Measurements from ENCODE around the gene TMEM131. TPM values are rescaled to one million over a fixed set of nuclear protein-coding genes. Genes with fewer than 3 reads are reported as not detected.
A peak's percentile ranks its signal among the peaks of the same experiment; 100 is the strongest.

TMEM131 gene
- total RNA-seq, 2 experiments from 2014 or later, result 41.1 to 44.6 TPM

DNA sequence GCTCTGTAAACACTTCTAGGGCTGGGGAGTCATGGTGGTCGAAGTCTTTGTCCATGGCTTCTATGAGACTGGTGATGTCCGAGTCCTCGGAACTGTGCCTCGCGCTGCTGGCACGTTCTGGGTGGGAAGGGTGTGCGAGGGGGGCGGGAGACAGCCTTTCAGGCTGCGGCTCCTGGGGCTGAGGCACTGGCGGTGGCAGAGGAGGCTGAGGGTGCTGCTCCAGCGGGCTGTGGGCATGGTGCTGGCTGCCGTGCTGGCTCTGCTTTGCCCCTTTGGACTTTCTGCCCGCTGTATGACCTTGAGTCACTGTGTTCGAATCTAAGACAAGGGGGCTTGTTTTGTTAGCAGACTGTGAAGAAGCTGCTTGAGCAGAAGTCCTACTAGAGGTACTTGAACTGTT lies 203.3 kb downstream of the TMEM131 start:
- DNase-seq (no peak), ATAC-seq (ENCODE audit: low read depth) (no peak)
- Mint-ChIP-seq H3K36me3 (peaks cover 3% of the 10 kb centered on the region), H3K4me3 (no peak overlapping the region), H3K27ac (no peak overlapping the region), H3K9me3 (no peaks in the 10 kb centered on the region), H3K27me3 (no peaks in the 10 kb centered on the region), H3K4me1 (peaks cover 7% of the 10 kb centered on the region)
- POLR2A ChIA-PET, result interaction anchor here (1.1 kb wide), 1 partner anchor 74 kb away, joined by 3 read pairs; no protein-coding TSS in a partner anchor

- Mint-ChIP-seq H3K4me1 (peaks cover 7% of the 10 kb centered on the region), H3K27me3 (no peaks in the 10 kb centered on the region), H3K9me3 (no peaks in the 10 kb centered on the region), H3K4me3 (no peak overlapping the region), H3K36me3 (peaks cover 3% of the 10 kb centered on the region), H3K27ac (no peak overlapping the region)
- POLR2A ChIA-PET, result no interaction called here
- DNase-seq, result no peak
- ATAC-seq (ENCODE audit: low read depth), result no peak
Measured at GRCh38 chr2:97788986-97789644, 206.6 kb downstream of the TMEM131 start.

DNA sequence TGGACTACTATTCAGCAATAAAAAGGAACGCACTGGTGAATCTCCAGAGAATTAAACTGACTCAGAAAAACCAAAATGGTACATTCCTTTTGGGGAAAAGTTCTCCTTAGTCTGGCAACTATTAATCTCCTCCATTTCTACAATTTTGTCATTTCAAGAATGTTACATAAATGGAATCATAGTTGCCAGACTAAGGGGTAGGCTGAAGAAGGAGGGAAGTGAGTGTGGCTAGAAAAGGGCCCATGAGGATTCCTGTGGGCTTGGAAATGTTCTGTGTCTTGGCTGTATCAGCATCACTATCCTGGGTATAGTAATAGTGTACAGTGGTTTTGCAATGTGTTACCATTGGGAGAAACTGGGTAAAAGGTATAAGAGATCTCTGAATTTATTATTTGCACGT lies 209.9 kb downstream of the TMEM131 start:
- no peak for ATAC-seq (ENCODE audit: low read depth)
- no peaks in the 10 kb centered on the region for H3K9me3 Mint-ChIP-seq
- no peak overlapping the region for H3K27ac Mint-ChIP-seq
- H3K4me3 Mint-ChIP-seq, result no peak overlapping the region
- peaks cover 7% of the 10 kb centered on the region for H3K4me1 Mint-ChIP-seq
- H3K27me3 Mint-ChIP-seq, result no peaks in the 10 kb centered on the region
- H3K36me3 Mint-ChIP-seq, result peaks cover 3% of the 10 kb centered on the region
- POLR2A ChIA-PET, result no interaction called here
- DNase-seq, result no peak

GRCh38 chr2:97784953-97785352 lies 210.8 kb downstream of the TMEM131 start:
- POLR2A ChIA-PET, result no interaction called here
- no peak overlapping the region for H3K27ac Mint-ChIP-seq
- H3K36me3 Mint-ChIP-seq, result peaks cover 3% of the 10 kb centered on the region
- no peak for ATAC-seq (ENCODE audit: low read depth)
- H3K4me1 Mint-ChIP-seq, result peaks cover 7% of the 10 kb centered on the region
- H3K9me3 Mint-ChIP-seq, result no peaks in the 10 kb centered on the region
- H3K27me3 Mint-ChIP-seq, result no peaks in the 10 kb centered on the region
- no peak for DNase-seq
- H3K4me3 Mint-ChIP-seq, result no peak overlapping the region

- Mint-ChIP-seq H3K27ac (no peak overlapping the region), H3K9me3 (no peaks in the 10 kb centered on the region), H3K4me1 (no peaks in the 10 kb centered on the region), H3K4me3 (no peak overlapping the region), H3K36me3 (peaks cover 8% of the 10 kb centered on the region), H3K27me3 (no peaks in the 10 kb centered on the region)
- ATAC-seq (ENCODE audit: low read depth) (no peak), DNase-seq (no peak)
- POLR2A ChIA-PET, result no interaction called here
Measured at GRCh38 chr2:97781981-97782380, 213.8 kb downstream of the TMEM131 start.

- Mint-ChIP-seq H3K27ac (peak overlapping the region; percentile 31), H3K9me3 (no peaks in the 10 kb centered on the region), H3K36me3 (peaks cover 19% of the 10 kb centered on the region), H3K4me1 (peaks cover 9% of the 10 kb centered on the region), H3K27me3 (no peaks in the 10 kb centered on the region), H3K4me3 (no peak overlapping the region)
- POLR2A ChIA-PET, result no interaction called here
- ATAC-seq (ENCODE audit: low read depth) (no peak), DNase-seq (no peak)
Measured at GRCh38 chr2:97779141-97779540, 216.6 kb downstream of the TMEM131 start.

GRCh38 chr2:97775074-97775473 lies 220.7 kb downstream of the TMEM131 start:
- ATAC-seq (ENCODE audit: low read depth), result no peak
- Mint-ChIP-seq H3K36me3 (peaks cover 17% of the 10 kb centered on the region), H3K9me3 (no peaks in the 10 kb centered on the region), H3K4me1 (peaks cover 10% of the 10 kb centered on the region), H3K4me3 (no peak overlapping the region), H3K27ac (no peak overlapping the region), H3K27me3 (no peaks in the 10 kb centered on the region)
- DNase-seq, result no peak
- POLR2A ChIA-PET, result no interaction called here

- ATAC-seq (ENCODE audit: low read depth), result no peak
- DNase-seq, result no peak
- POLR2A ChIA-PET, result interaction anchor here (1.2 kb wide), 1 partner anchor 11 kb away, joined by 4 read pairs; no protein-coding TSS in a partner anchor
- H3K27me3 Mint-ChIP-seq, result no peaks in the 10 kb centered on the region
- peak overlapping the region; percentile 18 for H3K27ac Mint-ChIP-seq
- no peaks in the 10 kb centered on the region for H3K9me3 Mint-ChIP-seq
- peaks cover 10% of the 10 kb centered on the region for H3K4me1 Mint-ChIP-seq
- H3K36me3 Mint-ChIP-seq, result peaks cover 17% of the 10 kb centered on the region
- H3K4me3 Mint-ChIP-seq, result no peak overlapping the region
Measured at GRCh38 chr2:97774425-97774824, 221.3 kb downstream of the TMEM131 start.

GRCh38 chr2:97770445-97770844 lies 225.3 kb downstream of the TMEM131 start:
- DNase-seq, result no peak
- peaks cover 10% of the 10 kb centered on the region for H3K4me1 Mint-ChIP-seq
- no peak overlapping the region for H3K27ac Mint-ChIP-seq
- H3K9me3 Mint-ChIP-seq, result no peaks in the 10 kb centered on the region
- H3K36me3 Mint-ChIP-seq, result peaks cover 9% of the 10 kb centered on the region
- no peaks in the 10 kb centered on the region for H3K27me3 Mint-ChIP-seq
- H3K4me3 Mint-ChIP-seq, result no peak overlapping the region
- POLR2A ChIA-PET, result no interaction called here
- ATAC-seq (ENCODE audit: low read depth), result no peak

DNA sequence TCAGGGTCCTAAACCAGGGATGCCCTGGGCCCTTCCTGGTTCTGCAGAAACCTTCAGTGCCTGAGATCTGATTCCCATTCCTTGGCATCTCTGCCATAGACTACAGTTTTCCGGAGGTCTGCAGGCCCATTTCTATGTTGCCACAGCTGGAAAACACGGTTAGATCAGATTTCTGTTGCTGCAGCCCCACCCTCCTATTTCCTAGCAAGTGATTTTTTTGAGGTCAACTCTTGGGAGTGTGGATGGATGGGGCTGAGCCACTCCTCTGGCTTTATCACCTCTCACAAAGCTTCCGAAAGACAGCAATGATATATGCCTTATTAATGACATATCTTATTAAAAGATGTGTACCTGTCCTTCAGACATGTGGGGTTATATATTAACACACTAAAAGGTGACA lies 226.0 kb downstream of the TMEM131 start:
- no peak for ATAC-seq (ENCODE audit: low read depth)

GRCh38 chr2:97769308-97769707 lies 226.4 kb downstream of the TMEM131 start:
- Mint-ChIP-seq H3K4me1 (peaks cover 4% of the 10 kb centered on the region), H3K9me3 (no peaks in the 10 kb centered on the region), H3K27ac (no peak overlapping the region), H3K4me3 (no peak overlapping the region), H3K36me3 (peaks cover 7% of the 10 kb centered on the region), H3K27me3 (no peaks in the 10 kb centered on the region)
- DNase-seq (no peak), ATAC-seq (ENCODE audit: low read depth) (no peak)
- POLR2A ChIA-PET, result no interaction called here

More for the DNA sequence above, 226.0 kb downstream of the TMEM131 start:
- POLR2A ChIA-PET, result no interaction called here
- H3K4me1 Mint-ChIP-seq, result peaks cover 9% of the 10 kb centered on the region
- DNase-seq, result no peak
- no peak overlapping the region for H3K4me3 Mint-ChIP-seq
- no peaks in the 10 kb centered on the region for H3K9me3 Mint-ChIP-seq
- no peaks in the 10 kb centered on the region for H3K27me3 Mint-ChIP-seq
- H3K27ac Mint-ChIP-seq, result no peak overlapping the region
- H3K36me3 Mint-ChIP-seq, result peaks cover 11% of the 10 kb centered on the region

GRCh38 chr2:97766567-97766966 lies 229.2 kb downstream of the TMEM131 start:
- POLR2A ChIA-PET, result interaction anchor here (0.6 kb wide), 1 partner anchor 48 kb away, joined by 4 read pairs; no protein-coding TSS in a partner anchor
- H3K9me3 Mint-ChIP-seq, result no peaks in the 10 kb centered on the region
- no peak for DNase-seq

DNA sequence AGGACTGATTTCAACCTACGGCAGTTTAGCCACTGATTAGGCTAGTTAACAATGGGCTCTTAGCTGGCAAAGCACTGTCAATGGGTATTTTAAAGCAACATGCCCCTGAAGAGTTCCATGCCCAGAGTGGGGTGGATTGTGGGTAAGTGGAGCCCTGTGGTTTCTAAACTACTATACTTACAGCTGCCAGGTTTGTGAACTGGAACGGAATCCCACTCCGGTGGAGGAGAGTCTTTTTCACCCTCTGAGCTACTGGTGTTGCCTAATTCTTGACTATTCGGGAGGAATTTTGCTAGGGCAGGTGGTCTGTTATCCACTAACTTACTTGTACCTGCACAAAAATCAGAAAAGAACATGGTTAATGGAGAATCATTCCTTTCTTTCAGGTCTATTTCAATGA lies 229.8 kb downstream of the TMEM131 start:
- ATAC-seq (ENCODE audit: low read depth), result no peak
- H3K4me1 Mint-ChIP-seq, result peaks cover 13% of the 10 kb centered on the region
- DNase-seq, result no peak
- H3K4me3 Mint-ChIP-seq, result no peak overlapping the region
- H3K9me3 Mint-ChIP-seq, result no peaks in the 10 kb centered on the region
- no peaks in the 10 kb centered on the region for H3K27me3 Mint-ChIP-seq
- no peak overlapping the region for H3K27ac Mint-ChIP-seq
- peaks cover 10% of the 10 kb centered on the region for H3K36me3 Mint-ChIP-seq
- POLR2A ChIA-PET, result no interaction called here

More at GRCh38 chr2:97766567-97766966, 229.2 kb downstream of the TMEM131 start:
- Mint-ChIP-seq H3K27me3 (no peaks in the 10 kb centered on the region), H3K4me1 (peaks cover 11% of the 10 kb centered on the region), H3K27ac (no peak overlapping the region), H3K36me3 (peaks cover 10% of the 10 kb centered on the region), H3K4me3 (no peak overlapping the region)
- ATAC-seq (ENCODE audit: low read depth), result no peak

- Mint-ChIP-seq H3K4me3 (no peak overlapping the region), H3K36me3 (peaks cover 18% of the 10 kb centered on the region), H3K27ac (no peak overlapping the region), H3K4me1 (peaks cover 23% of the 10 kb centered on the region), H3K9me3 (no peaks in the 10 kb centered on the region), H3K27me3 (no peaks in the 10 kb centered on the region)
- ATAC-seq (ENCODE audit: low read depth) (no peak), DNase-seq (no peak)
- POLR2A ChIA-PET, result no interaction called here
Measured at GRCh38 chr2:97764559-97765263, 231.0 kb downstream of the TMEM131 start.

All from activated naive CD8-positive, alpha-beta T cell treated with anti-CD3 and anti-CD28 coated beads, Interleukin-2, amount 10 ng/mL, durations not matched to agents 7 days and 5 days (primary cell).